PFSK-1 (cell line): ENCODE measurements around the gene CEP57L1.

ENCODE experiments used
- TAF1 ChIP-seq: IDR thresholded peaks from 2 replicates; pipeline ENCODE4 v1.6.1; 2012; ENCODE audit warnings: low read length, control low read depth, borderline replicate concordance; ENCODE audit not compliant: insufficient read depth
- TF ChIP-seq, protein P1 (sequence below), 2 experiments: IDR thresholded peaks; 2 replicates each; pipeline versions ENCODE4 v1.6.1 to v1.8.0; 2011 to 2012; ENCODE audit warnings: low read depth in 2 of 2, low read length in 2 of 2, control low read depth in 1 of 2, inconsistent platforms in 1 of 2, mild to moderate bottlenecking in 1 of 2, moderate library complexity in 1 of 2; ENCODE audit not compliant: insufficient read depth in 1 of 2

DNA sequence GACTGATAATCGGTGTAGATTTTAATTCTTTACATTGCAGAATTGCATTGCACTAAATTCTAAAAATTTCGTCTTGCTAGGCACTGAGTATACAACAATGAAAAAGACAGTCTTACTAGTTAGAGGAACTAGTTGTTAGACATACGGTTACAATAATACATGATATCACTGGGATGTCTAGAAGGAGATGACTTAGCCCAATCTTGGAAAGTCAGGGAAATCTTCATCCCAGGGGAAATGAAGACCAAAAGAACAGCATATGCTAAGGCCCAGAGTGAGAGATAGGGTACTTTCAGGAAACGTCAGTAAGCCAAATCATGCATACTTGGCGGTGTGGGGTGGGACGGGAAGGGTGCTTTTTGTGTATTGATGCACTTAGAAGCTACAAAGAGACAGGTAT is 901 bp downstream of the CEP57L1 start:
- no peak for TF ChIP-seq TAF1
- TF ChIP-seq, protein P1, sequence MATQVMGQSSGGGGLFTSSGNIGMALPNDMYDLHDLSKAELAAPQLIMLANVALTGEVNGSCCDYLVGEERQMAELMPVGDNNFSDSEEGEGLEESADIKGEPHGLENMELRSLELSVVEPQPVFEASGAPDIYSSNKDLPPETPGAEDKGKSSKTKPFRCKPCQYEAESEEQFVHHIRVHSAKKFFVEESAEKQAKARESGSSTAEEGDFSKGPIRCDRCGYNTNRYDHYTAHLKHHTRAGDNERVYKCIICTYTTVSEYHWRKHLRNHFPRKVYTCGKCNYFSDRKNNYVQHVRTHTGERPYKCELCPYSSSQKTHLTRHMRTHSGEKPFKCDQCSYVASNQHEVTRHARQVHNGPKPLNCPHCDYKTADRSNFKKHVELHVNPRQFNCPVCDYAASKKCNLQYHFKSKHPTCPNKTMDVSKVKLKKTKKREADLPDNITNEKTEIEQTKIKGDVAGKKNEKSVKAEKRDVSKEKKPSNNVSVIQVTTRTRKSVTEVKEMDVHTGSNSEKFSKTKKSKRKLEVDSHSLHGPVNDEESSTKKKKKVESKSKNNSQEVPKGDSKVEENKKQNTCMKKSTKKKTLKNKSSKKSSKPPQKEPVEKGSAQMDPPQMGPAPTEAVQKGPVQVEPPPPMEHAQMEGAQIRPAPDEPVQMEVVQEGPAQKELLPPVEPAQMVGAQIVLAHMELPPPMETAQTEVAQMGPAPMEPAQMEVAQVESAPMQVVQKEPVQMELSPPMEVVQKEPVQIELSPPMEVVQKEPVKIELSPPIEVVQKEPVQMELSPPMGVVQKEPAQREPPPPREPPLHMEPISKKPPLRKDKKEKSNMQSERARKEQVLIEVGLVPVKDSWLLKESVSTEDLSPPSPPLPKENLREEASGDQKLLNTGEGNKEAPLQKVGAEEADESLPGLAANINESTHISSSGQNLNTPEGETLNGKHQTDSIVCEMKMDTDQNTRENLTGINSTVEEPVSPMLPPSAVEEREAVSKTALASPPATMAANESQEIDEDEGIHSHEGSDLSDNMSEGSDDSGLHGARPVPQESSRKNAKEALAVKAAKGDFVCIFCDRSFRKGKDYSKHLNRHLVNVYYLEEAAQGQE (IDR thresholded peaks at IDR 0.05; ENCODE audit: insufficient read depth in 1 of 2, low read depth in 2 of 2, low read length in 2 of 2) = no peak
